NCI-H1694 treated with DMSO at 0.1 percent for 48 hours (cell line): ENCODE data around the gene IGSF3.
A peak's percentile ranks its signal among the peaks of the same experiment; 100 is the strongest.

ENCODE experiments used
- DNase-seq: peaks from one replicate; lab custom pipeline; 2025; lab: John Stamatoyannopoulos, UW

Gene IGSF3

GRCh38 chr1:116556289-116557006 is 111.1 kb downstream of the IGSF3 start:
- no peak for DNase-seq

DNA sequence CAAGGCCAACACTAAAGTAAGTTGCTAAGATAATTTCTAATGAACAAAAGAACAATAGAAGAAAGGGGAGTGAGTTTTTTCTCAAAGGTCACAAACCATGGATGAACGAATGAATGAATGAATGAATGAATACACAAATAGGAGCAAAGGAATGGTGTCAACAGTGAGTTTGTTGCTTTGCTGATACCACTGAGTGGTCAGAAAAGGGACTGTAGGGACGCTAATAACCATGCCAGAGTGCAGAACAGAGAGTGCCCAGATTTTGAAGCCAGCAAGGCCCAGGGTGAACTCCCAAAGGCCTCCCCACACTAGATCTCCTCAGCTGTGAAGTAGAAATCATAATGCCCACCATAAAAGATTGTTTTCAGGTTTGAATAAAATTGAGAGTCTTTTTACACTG is 112.6 kb downstream of the IGSF3 start:
- DNase-seq: no peak

GRCh38 chr1:116553386-116554115 is 114.0 kb downstream of the IGSF3 start:
- no peak for DNase-seq

- no peak for DNase-seq
These were observed 121.1 kb downstream of the IGSF3 start for GRCh38 chr1:116546354-116546977.

GRCh38 chr1:116545359-116545705 is 122.2 kb downstream of the IGSF3 start:
- no peak for DNase-seq

DNA sequence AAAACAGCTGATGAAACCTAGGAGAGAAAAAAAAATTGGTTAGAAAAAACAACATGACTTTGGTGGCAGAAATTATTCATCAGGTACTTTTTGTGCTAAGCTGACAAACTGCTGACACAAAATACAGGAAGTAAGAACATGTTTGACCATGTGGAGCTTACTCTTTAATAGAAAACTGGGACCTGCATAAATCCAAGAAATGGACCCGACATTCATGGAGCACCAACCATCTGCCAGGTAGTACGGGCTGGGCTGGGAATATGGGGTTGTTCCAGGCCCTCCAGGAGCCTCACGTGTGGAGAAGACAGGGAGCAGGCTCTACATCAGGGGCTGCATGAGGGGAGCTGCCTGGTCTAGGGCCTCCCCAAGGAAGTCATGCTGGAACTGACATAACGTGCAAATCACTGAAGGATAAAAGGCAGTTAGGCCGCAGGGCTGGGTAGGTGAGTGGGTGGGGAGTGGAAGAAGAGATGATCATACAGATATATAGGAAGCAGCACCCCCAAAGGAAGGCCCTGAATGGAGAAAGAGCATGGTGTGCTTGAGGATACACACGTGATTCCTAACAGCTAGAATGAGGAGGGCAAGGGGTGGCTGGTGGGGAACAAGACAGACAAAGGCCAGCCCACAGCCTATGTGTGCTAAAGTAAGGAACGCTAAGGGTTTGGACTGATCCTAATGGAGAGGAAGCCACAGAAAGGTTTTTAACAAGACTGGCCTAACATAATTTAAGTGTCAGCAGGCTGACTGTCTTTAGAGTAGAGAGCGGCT is 122.8 kb downstream of the IGSF3 start:
- DNase-seq: no peak

DNA sequence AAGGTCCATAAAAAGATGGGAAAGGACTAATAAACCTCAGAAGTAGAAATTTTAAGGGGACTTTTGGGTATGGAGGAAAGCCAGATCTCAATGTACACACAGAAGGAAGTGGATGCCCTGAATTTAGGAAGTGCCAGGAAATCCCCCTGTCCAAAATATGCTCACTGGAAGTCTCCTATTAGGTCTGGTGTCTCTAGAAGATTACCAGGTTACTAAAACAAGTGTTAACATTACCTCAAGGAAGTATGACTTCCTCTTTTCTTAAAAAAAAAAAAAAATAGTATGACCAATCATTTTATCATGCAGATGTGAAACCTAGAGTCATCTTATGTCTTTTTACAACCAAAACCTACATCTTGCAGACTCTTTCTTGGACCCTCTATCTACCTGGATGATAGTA is 127.4 kb downstream of the IGSF3 start:
- no peak for DNase-seq

- peak; percentile 42 for DNase-seq
These were observed 129.0 kb downstream of the IGSF3 start for GRCh38 chr1:116538544-116538943.

GRCh38 chr1:116537898-116538297 is 129.6 kb downstream of the IGSF3 start:
- no peak for DNase-seq

GRCh38 chr1:116537040-116537831 is 130.3 kb downstream of the IGSF3 start:
- DNase-seq: no peak

GRCh38 chr1:116534014-116534739 is 133.4 kb downstream of the IGSF3 start:
- no peak for DNase-seq

GRCh38 chr1:116533429-116533820 is 134.1 kb downstream of the IGSF3 start:
- no peak for DNase-seq

DNA sequence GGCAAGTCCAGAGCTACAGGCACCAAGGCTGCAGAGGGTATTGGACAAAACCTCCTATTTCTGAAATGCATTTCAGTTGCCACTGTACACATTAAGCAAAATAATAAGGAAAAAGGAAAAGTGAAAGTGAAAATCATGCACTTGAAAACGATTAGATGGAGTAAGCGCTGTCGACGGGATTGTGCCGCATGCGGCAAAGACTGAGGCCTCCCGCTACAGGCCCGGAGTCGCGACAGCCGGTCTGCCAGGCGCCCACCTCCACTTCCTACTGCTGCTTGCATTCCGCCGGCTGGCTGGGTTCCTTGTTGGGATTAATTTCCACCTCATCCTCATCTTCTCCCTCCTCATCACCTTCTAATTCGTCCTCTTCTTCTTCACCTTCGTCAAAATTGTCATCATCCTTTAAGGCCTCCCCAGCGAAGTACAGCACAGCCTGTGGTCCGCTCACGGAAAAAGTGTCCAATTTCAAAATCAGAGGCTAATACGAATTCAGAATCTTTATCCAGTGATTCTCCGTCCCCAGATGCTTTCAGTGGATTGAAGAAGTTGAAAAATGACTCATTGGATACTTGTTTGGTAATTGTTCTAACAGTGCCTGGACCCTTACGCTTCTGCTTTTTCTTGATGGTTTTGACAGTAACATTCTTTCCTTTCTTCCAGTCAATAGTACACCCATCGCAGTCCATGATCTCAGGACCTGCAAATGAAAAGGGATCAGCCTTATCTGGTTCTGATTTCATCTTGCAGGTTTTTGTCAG is 134.7 kb downstream of the IGSF3 start:
- no peak for DNase-seq

DNA sequence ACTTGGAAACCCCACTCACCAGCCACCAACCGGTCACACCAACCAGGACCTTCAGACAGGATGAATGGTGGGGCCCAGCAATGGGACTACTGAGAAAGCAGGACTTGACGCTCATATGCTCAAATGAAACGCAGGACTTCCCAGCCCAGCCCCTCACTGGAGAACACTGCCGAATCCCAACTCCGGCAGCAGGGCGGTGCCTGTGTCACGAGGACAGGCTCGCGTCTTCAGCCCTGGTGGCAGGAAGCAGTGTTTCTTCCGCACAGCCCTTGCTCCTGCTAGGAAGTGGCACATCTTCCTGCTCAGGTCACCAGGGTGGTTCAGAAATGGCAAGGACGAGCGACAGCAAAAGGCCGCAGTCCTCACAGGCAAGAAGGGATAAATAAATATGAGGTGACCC is 135.6 kb downstream of the IGSF3 start:
- DNase-seq: no peak

GRCh38 chr1:116529681-116530080 is 137.9 kb downstream of the IGSF3 start:
- DNase-seq: no peak

GRCh38 chr1:116529199-116529631 is 138.3 kb downstream of the IGSF3 start:
- no peak for DNase-seq

DNA sequence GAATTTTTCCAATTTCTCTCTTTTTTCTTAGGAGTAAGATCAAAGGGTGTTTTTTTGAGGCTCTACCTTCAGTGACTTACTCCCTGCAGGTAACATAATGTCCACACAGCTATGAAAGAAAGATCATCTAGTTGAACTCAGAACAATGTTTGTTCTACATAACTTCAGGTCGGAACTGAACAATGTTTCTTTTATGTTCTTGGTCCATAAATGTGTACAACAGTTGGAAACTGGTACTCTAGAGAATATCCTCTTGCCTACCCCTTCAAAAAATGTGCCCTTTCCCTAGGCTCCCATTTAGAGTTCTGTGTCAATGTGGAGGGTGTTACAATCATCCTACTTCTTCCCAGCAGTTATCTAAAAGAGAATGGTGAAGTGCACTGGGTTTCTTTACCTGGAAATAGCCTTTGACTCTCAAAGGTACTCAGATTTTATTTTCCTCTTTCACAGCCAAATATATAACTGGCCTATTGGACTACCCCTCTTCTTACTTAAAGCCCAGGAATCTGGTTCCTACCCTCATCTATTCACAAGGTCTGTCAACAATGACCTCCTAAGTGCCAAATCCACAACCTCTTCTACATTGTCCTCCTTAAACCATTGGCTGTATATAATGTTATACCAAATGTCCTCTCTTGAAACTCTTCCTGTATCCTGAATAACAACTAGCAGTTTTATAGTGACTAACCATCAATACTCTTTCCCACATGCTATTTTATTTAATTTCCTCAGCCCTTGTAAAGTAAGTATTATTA is 139.0 kb downstream of the IGSF3 start:
- no peak for DNase-seq

DNA sequence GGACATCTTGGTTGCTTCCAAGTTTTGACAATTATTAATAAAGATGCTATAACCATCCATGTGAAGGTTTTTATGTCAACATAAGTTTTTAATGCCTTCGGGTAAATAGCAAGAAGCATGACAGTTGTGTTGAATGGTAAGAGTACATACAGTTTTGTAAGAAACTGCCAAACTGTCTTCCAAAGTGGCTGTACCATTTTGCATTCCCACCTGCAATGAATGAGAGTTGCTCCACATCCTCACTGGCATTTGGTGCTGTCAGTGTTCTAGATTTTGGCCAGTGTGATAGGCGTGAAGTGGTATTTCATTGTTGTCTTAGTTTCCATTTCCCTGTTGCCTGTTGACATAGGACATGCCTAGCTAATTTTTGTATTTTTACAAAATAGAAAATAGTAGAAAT is 142.1 kb downstream of the IGSF3 start:
- no peak for DNase-seq
